ENCODE data around the gene NOLC1.
"Not testable (repeated sequence)": the region's sequence is repeated elsewhere in the genome, so short reads cannot be mapped to it uniquely, and the experiment has no call there.

GRCh38 chr10:102188941-102189898 is 37.0 kb downstream of the NOLC1 start:
- TF ChIP-seq POLR2A (IDR thresholded peaks at IDR 0.05; ENCODE audit: low read length); GATA1 (IDR thresholded peaks at IDR 0.05; ENCODE audit: low read depth, low read length): not testable (repeated sequence)
